Fibroblast of skin of abdomen (primary cell): ENCODE data around the gene TRPV2.

Source experiments
- DNase-seq: peaks from one replicate; pipeline ENCODE4 v3.0.0-alpha.2; 2013

The TRPV2 gene

GRCh38 chr17:16459855-16460550 is 44.6 kb downstream of the TRPV2 start:
- no peak for DNase-seq

GRCh38 chr17:16460796-16461605 is 45.6 kb downstream of the TRPV2 start:
- no peak for DNase-seq

DNA sequence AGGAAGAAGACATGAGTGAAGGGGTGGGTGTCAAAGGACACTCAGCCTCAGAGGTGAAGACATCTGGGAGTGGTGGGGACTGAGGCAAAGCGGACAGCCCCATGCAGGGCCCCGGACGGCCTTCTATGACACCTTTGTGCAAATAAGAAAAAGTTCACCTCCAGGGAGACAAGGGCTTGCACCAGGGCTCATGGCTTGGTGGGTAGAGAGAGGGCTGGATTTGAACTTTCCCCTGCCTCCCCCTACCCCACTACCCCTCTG is 46.2 kb downstream of the TRPV2 start:
- DNase-seq = no peak

DNA sequence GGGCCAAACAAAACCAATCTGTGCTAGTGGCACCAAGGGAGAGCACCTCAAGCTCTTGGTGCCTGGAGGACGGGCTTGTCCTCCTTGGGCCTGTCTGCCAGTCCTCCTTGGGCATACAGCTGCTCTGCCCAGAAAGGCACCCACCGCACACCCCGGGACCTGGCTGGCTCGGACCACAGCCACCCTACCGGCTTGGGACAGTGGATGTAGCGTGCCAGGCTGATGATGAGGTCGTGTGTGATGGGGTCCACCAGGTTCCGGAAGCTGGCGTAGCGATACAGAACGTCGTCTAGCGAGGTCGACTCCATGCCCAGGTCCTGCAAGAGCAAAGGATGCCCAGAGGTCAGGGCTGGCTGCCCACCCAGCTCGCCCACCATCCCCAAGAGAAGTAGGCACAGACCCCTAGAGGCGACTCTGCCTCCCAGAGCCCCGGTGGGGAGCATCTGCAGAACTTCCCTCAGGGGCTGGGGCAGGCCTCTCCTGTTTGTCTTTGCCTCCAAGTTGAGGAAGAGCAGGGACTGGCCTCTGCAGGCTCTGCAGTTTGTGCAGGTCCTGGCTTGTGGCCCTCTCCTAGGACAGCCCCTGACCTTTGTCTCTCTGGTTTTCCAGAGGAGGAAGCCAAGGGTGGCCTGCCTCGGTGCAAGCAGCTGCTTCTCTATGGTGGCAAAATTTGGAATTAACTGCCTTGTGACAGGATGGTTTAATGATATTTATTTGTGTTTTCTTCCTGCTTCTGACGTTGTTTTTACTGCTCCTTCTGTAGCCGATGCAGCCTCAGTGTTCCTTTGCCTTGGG is 46.9 kb downstream of the TRPV2 start:
- DNase-seq = no peak

DNA sequence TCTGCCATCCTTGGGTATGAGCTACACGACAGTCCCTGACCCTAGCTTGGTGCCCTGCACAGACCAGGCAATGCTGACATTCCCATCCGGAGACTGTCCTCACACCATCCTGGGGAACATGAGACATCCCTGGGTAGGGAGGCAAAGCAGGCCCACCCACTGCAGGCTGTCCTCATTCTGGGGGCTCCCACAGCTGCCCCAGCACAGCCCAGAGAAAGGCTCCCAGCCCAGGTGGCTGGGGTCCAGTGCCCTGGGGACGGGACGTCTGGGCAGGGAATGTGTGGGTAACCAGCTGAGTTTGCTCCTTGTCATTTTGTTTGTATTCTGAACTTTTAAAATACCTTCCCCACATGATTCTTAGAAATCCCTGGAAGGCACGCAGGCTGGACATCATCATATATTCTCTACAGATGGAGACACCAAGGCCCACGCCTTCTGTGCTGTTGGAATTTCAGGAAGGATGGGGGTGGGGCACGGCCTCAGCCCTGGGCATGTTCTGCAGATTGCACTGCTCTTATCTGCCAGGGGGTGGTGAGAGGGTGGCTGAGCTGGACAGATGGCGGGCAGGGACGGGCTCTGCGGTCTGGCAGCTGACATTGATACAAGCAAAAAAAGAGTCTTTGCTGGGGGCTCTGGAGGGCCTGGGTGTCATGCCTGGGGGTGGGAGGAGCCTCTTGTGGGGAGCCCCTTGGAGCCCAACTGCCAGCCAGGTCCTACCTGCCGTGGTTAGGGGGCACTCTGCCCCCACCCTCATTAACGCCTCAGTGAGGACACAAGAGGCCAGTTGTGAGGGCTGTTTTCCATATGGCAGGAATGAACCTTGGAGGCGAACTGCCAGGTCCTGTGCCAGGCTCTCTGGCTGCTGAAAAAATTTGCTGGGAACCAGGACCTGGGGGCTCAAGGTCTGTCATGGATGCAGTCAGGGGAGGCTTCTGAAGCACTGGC is 48.3 kb downstream of the TRPV2 start:
- peak; percentile 60 for DNase-seq

- DNase-seq = no peak
These were observed 49.1 kb downstream of the TRPV2 start for GRCh38 chr17:16464303-16465051.

DNA sequence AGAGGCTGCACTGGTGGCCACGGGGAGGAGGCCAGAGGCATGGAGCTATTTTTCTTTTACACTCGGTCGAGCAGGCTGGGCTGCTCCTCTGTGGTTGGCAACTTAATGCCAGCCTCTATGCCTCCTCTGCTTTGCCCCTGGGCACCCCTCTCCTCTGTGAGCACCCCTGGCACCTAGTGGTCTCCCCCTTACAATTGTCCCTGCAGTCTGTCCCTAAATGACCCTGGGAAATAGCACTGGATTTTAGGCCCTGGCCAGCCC is 49.6 kb downstream of the TRPV2 start:
- no peak for DNase-seq

- DNase-seq = no peak
These were observed 50.5 kb downstream of the TRPV2 start for GRCh38 chr17:16465861-16466338.

DNA sequence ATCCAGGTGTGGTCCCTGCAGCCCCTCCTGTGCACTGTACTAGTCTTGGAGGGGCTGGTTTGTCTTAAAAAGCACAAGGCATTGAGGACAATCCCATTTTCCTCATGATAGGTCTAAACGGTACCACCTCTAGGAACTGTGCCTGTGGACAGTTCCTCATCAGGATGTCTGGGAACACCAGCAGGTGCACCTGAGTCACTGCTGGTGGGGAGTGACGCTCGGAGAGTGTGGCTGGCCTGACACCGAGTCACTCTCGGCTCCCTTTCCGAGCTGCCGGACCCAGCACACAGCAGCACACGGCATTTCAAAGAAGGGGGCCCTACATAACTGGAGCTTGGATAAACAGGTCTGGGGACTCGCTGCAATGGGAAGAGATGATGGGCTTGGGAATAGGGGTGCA is 51.0 kb downstream of the TRPV2 start:
- no peak for DNase-seq

DNA sequence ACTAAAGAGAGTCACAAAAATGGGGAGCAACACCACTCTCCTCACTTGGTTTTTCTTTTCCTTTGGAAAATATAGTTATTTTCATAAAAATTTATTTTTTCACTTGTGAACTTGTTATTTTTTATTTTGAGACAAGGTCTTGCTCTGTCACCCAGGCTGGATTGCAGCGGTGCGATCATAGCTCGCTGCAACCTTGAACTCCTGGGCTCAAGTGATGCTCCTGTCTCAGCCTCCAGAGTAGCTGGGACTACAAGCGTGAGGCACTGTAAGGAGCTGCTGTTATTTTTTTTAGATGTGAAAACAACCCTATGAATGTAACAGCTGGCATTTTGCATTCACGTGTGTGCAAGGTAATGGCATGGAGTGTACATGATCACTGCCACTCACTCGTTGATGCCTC is 51.7 kb downstream of the TRPV2 start:
- no peak for DNase-seq

DNA sequence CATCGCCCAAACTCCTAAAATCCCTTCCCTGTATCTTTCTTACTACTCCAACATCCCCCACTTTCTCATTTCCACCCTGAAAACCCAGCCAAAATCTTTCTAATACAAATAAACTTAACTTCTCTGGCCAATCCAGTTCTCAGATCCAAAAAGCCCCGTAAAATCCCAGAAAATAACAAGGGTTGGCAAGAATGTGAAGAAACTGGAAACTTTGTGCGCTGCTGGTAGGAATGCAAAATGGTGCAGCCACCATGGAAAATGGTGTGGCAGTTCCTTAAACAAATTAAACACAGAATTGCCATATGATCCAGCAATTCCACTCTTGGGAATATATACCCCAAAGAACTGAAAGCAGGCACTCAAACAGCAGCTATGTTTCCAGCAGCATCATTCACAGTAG is 52.5 kb downstream of the TRPV2 start:
- DNase-seq = no peak

DNA sequence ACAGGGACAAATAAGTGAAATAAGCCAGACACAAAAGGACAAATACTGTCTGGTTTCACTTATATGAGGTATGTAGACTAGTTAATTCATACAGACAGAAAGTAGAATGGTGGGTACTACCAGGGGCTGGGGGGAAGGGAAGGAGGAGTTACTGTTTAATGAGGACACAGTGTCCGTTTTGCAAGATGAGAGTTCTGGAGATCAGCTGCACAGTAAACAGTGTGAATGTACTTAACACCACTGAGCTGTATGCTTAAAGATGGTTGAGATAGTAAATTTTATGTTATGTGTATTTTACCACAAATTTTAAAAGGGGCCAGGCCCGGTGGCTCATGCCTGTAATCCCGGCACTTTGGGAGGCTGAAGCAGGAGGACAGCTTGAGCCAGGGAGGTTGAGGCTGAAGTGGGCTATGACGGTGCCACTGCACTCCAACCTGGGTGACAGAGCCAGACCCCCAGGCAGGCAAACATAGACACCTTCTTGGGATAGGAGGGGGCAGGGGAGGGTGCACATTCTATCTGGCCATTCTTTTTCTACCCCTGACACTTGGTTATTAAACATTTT is 53.1 kb downstream of the TRPV2 start:
- DNase-seq = no peak

- no peak for DNase-seq
These were observed 54.9 kb downstream of the TRPV2 start for GRCh38 chr17:16470265-16470664.

GRCh38 chr17:16471295-16471694 is 55.9 kb downstream of the TRPV2 start:
- no peak for DNase-seq

DNA sequence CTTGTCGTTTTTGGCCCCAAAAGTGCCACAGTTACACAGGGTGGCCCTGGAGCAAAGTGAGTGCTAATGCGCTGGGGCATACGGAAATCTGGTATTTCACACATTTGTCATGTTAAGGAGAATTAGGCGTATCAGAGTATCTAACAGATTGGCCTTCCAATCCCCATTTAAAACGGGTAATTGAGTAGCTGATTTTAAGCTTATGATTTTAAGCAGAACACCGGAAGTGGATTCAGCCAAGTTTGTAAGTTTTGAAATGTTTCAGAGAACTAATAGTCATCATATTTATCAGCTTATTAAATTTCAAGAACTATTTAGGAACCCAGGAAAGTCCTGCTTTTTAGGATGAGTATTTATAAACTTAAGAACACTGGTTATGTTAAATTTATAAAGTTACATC is 57.2 kb downstream of the TRPV2 start:
- no peak for DNase-seq

DNA sequence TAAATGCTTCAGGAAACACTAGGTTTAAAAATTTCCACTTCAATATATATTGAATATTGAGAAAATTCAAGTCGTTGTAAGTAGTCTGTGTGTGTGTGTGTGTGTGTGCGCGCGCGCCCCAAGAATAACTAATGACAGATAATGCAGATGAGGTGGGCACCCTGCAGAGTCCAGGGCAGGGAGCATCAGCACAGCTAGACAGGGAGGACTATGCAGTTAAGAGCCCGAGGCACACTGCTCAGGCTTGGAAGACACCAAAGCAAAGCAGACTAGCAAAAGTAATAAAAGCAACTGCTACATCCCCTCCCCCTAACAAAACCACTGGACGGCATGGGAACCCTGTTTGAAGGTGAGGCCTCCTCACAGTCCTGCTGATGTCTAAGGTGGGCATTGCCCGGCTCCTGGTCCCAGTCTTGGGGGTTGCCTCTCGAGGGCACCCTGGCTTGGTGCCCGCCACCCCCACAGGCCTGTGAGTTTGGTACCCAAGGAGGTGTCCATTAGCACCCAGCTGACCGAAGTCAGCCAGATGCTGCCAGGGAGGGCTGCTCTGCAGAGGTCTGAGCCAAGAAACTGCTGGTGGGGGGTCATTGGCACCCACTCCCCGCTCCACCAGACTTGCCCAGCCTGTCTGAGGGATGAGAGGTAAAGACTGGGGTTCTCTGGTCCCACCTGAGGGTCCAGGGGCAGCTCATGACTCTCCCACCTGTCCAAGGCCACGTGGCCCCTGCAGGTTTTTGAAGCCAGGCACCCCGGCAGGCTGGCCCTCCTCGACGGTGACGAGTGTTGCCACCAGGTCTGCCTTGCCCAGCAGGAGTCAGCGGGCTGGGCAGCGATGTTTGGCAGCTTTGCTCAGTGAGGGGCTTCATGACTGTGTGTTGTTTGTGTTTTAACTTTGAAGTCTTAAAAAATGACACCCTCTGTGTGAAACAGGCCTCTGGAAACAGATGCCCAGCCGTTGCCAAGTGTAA is 58.0 kb downstream of the TRPV2 start:
- no peak for DNase-seq

DNA sequence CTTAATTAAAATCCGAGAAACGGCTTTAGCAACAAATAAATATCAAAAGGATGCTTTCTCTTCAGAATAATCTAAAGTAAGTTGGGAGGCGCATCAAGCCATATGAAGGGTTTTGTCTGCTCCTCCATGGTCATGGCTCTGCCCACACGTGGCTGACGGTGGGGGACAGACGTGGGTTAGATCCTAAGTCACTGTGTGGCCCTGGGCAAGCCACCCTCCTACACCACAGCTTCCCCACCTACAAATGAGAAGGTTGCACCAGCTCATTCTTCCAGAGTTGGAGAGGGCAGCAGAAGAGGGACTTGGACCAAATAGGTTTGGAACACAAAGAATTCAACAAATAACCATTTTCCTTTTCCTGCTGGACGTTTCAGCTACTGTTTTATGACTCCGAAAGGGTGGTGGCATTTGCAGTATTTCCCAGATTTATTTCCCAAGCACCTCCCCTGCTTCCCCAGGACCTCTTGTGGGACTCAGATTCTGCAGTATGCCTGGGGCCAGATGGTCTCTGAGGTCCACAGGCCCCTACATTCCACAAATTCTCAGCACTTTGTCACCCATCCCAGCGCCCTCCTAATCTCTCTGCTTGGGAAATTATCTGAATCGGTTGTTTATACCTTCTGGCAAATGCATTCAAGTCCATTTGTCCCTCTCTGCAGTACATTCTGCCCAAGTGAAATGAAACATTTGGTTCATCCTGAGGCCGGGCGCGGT is 58.8 kb downstream of the TRPV2 start:
- DNase-seq = peak; percentile 14

DNA sequence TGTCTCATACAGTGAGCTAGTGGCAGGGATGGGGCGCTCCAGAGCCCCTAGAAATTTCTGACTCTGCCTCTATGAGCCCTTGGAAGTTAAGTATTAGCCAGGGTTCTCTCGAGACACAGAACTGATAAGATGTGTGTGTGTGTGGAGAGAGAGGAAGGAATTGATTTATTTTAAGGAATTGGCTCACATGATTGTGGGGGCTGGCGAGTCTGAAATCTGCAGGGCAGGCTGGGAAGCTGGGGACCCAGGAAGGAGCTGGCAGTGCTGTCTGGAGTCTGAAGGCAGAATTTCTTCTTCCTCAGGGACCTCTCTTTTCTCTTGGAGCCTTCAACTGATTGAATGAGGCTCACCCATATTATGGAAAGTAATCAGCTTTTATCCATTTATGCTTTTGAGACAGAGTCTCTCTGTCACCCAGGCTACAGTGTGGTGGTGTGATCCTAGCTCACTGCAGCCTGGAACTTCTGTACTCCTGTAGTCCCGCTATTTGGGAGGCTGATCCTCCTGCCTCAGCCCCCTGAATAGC is 59.9 kb downstream of the TRPV2 start:
- DNase-seq = no peak

- peak; percentile 83 for DNase-seq
These were observed 61.9 kb downstream of the TRPV2 start for GRCh38 chr17:16477255-16477654.
